GM18511 (cell line): ENCODE data around the gene SLC16A4.
"Not testable (repeated sequence)": the region's sequence is repeated elsewhere in the genome, so short reads cannot be mapped to it uniquely, and the experiment has no call there.

Source experiments
- ATAC-seq: cut with Tn5 transposase; IDR thresholded peaks from one replicate; pipeline ENCODE4 v1.9.1; 2021; ENCODE audit warnings: mild to moderate bottlenecking, moderate library complexity; ENCODE audit not compliant: unreplicated experiment

SLC16A4 gene

DNA sequence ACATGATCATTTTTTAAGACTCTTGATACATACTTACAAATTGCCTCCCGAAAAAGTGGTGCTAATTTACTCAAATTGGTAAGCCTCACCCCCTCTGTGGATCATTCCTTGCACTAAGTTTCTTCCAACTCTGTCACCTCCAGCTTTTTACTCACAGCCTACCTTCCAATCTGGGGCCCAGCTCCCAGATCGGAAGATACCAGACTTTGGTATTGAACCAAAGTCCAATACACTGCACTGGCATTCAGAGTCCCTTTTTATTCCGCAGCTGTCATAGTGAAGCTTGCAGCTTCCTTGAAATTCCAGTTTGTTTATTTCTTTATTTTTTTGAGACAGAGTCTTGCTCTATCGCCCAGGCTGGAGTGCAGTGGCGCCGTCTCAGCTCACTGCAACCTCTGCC, 18.5 kb upstream of the SLC16A4 start:
- no peak for ATAC-seq

DNA sequence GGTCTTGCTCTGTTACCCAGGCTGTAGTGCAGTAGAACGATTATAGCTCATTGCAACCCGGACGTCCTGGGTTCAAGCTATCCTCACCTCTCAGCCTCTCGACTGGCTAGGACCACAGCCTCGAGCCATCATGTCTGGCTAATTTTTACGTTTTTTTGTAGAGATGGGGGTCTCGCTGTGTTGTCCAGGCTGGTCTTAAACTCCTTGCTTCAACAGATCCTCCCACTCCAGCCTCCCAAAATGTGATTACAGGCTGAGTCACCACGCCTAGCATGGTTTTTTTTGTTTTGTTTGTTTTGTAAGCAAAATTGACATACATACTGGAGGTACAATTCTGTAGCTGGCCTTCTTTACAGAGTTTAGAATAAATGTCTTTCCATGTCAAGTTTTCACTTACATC, 17.7 kb upstream of the SLC16A4 start:
- ATAC-seq = no peak

DNA sequence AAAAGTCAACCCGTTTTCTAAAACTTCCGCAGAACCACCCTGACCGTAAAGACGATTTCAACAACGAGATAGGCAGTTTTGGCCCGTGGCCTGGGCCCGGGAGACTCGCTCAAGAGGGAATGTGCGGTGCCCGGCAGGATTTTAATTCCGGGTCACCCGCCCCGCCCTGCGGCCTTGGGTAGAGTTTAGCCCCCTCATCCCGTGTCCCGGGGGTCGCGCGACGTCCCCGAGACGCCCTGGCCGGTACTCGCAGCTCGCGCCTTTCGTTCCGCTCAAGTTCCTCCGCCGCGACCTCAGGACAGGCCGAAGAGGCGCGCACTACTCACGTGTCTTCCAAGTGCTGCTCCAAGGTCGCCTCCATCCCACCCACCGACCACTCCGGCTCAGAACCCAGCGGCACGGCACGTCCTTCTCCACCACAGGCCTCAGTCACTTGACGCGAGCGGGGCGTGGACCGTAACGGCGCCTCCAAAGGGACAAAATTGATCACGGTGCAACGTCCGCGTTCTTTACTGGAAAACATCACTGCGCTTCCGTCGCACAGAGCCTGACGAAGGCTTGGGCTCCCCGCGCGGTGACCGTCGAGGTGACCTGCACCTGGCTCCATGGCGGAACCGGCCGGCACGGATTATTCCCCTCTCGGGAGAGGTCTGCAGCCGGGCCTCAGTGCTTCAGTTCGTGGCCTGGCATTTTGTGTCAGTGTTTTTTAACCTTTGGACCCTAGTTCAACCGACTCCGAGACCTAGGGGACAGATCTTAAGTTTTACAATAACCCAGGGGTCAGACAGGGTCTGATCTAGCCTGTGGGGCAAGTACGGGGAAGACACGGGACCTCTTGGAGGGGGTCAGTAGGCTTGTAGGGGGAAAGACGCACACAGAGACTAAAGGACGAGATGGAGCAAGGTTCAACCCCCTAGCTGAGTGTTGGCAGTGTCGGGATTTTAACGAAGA, 16.7 kb upstream of the SLC16A4 start, which contains the start of gene LAMTOR5:
TSS of gene LAMTOR5 (minus strand) at position 435 of the 951 bp plus-strand sequence. CDS start at position 361, 74 bp downstream.
- peak; percentile 89 for ATAC-seq

DNA sequence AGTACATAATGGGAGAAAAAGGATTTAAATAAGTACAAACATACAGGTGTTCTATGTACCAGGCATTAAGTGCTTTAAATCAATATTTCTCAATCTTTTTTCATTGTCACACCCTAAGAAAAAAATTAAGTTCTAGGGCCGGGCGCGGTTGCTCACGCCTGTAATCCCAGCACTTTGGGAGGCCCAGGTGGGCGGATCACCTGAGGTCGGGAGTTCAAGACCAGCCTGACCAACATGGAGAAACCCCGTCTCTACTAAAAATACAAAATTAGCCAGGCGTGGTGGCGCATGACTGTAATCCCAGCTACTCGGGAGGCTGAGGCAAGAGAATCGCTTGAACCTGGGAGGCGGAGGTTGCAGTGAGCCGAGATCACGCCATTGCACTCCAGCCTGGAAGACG, 15.6 kb upstream of the SLC16A4 start:
- not testable (repeated sequence) for ATAC-seq

DNA sequence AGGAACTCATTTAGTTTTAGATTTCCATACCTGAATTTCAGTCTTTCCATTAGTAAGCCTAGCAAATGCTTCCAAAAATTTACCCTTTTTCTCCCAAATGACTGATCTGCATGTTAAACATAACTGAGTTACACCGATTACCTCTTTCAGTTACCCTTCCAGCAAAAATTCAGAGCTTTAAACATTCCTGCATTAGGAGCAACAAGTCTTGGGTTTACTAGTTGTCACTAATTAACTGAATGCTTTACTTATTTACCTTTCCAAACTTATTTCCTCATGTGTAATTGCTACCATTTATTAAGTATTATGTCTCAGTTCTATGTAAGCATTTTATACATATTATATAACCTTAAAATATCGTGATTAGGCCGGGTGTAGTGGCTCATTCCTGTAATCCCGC, 13.6 kb upstream of the SLC16A4 start:
- no peak for ATAC-seq

DNA sequence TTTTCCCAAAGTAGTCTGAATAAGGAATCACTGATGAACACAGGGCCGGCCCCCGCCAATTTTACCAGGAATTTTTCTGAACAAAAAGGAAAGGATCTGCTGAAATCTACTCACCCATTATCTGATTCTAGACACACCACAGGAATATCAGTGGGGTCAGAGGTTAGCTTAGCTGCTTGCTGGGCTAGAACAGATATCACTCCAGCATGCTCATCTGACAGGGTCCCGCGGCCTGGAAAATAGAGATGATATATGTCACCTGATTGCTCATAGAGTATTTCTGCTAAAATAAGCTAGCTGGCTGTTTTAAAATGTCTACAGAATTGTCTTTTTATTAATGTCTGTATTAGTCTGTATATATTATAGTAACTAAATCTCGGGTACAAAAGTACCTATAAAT, 13.0 kb upstream of the SLC16A4 start:
- ATAC-seq = no peak

DNA sequence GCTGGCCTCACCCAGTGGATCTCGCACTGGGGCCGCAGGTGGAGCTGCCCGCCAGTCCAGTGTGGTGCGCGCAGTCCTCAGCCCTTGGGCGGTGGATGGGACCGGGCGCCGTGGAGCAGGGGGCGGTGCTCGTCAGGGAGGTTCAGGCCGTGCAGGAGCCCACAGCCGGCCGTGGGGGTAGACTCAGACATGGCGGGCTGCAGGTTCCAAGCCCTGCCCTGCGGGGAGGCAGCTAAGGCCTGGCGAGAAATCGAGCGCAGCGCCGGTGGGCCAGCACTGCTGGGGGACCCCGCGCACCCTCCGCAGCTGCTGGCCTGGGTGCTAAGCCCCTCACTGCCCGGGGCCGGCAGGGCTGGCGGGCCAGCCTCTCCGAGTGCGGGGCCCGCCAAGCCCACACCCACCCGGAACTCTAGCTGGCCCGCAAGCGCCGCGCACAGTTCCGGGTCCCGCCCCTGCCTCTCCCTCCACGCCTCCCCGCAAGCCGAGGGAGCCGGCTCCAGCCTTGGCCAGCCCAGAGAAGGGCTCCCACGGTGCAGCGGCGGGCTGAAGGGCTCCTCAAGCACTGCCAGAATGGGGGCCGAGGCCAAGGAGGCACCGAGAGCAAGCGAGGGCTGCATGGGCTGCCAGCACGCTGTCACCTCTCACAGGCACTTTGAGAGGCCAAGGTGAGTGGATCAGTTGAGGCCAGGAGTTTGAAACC, 5.6 kb upstream of the SLC16A4 start:
- not testable (repeated sequence) for ATAC-seq

DNA sequence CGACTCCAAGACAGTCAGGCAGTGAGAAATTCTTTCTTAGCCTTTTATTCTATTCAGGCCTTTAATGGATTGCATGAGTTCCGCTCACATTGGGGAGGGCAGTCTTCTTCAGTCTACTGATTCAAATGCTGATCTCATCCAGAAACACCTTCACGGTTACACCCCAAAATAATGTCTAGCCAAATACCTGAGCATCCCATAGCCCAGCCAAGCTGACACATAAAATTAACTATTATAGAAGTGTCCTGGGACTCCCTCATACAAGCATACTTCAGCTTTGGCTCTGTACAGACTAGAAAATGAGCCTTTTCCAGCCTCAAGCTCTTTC, 3.6 kb upstream of the SLC16A4 start:
- ATAC-seq = no peak

DNA sequence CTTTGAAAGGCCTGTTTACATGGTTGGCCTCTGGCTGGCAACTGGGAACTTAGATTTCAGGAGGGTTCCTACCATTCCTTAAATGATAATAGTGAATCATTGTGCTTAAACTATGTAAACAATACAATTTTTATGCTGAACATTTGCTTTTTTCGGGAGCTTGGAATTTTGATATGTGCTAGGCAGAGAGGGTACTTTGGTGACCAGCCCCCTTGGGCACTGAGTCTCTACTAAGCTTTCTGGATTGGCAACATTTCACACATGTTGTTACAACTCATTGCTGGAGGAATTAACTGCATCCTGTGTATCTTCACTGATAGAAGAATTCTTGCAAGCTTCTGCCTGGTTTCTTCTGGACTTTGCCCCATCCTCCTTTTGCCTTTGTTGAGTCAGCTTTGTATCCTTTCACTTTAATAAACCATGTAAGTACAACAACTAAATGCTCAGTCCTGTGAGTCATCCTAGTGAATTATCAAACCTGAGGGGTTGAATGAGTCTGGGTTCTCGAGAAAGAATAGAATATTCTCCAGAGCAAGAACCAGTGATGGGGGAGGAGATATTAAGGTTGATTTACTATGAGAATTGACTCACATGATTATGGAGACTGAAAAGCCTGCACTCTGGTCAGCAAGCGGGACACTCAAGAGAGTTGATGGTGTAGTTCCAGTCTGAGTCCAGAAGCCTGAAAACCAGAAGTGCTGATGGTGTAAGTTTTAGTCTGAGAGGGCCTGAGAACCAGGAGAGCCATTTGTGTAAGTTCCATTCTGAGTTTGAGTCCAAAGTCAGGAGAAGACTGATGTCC, 3.1 kb upstream of the SLC16A4 start:
- ATAC-seq = no peak

DNA sequence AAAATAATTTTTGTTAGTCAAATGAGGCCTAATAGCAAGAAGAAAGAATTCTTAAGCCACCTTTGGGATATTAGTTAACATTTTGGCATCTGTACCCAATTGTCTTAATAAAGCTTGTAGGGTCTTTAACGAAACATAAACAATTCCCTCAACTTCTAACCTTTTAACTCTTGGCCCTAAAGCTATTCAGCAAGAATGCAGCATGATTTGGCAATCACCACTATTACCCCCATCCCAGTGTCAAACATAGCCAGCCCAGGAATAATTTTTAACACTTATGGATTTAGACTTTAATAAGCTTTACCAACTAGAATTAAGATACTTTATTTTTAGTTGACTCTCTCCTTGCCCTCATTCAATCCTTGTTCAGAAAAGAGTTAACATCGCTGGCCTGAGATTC, 2.5 kb upstream of the SLC16A4 start:
- ATAC-seq = no peak

DNA sequence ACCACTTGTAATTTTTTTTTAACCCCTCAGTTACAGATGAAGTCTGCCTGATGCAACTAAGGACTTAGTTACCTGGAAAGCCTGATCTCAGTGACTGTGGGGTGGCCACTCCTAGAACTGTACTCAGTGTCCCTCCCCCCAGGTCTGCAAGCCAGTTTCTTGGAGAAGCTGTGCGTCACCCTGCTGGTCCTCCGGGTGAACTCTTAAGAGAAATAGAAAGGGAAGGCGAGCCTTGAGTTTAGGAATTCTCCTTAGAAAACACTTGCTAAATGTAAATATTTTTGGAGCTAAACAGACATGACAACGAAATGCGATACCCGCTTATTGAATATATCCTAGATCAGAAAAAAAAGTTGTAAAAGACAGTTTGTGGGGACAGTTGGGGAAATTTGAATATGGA, 730 bp downstream of the SLC16A4 start:
- ATAC-seq = no peak

DNA sequence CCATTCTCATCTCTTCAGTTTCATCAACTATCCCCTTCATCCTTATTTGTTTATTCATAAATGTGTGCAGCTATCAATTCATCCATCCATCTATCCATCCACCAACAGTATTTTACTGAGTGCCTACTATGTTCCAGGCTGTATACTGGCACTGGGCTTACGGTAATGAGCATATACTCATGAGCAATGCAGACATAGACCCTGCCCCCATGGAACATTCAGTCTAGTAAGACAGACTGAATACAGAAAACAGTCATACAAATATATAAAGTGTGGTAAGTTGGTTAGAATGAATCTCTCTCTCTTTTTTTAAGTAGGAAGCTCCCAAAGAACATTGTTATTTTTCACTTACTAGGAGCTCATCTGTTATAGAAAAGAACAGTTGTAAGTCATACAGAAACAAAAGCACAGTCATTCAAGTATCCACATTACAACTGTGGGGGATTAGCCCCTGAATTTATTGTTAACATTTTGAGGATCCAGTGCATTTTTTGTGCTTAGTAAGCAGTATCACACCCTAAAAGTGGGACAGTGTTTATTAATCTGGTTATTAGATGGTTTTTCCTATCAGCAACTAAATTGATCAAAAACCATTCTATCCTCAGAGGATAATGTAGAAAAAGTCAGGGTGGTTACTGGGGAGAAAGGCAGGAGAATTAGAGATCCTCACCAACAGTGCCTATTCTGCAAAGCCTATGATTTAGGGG, 3.6 kb downstream of the SLC16A4 start:
- ATAC-seq = no peak

DNA sequence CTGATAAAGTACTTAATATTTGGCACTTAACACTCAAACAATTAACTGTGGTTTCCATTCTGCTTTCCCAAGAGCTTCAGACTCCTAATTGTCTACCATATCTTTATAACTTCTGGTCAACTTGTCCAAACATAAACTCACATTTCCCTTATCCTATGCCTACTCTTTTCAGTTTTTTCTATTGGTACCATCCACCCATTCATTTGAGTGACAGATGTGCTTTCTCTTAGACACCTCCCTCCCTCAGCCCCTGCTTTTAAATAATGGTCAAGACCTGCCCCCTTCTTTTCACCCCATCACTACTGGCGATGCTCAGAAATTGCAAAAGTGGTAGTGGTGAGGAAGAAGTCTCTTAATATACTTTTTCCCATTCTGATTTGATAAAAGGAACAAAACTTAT, 5.5 kb downstream of the SLC16A4 start:
- no peak for ATAC-seq

DNA sequence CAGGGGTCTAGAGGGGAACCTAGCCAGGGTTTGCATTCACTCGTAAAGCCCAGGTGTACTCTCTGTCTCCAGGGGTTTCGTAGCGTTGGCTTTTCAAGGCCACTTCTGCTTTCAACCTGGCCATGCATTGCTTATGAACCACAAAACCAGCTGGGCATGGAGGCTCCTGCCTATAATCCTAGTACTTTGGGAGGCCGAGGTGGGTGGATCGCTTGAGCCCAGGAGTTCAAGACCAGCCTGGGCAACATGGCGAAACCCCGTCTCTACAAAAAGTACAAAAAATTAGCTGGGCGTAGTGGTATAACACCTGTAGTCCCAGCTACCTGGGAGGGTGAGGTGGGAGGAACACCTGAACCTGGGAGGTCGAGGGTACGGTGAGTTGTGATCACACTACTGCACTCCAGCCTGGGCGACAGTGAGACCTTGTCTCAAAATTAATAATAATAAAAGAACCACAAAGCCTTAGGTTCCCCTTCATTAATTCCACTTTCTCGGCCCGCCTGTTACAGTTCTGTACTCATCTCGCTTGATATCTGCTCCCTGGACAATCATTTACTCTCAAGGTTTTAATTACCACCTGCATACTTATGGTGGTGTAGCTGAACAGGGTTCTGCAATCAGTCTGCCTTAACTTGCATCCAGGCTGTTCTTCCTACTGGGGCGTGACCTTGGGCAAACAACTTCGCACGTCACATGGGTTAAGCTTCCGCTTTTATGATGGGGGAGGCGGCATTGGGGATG, 6.1 kb downstream of the SLC16A4 start:
- peak; percentile 83 for ATAC-seq

DNA sequence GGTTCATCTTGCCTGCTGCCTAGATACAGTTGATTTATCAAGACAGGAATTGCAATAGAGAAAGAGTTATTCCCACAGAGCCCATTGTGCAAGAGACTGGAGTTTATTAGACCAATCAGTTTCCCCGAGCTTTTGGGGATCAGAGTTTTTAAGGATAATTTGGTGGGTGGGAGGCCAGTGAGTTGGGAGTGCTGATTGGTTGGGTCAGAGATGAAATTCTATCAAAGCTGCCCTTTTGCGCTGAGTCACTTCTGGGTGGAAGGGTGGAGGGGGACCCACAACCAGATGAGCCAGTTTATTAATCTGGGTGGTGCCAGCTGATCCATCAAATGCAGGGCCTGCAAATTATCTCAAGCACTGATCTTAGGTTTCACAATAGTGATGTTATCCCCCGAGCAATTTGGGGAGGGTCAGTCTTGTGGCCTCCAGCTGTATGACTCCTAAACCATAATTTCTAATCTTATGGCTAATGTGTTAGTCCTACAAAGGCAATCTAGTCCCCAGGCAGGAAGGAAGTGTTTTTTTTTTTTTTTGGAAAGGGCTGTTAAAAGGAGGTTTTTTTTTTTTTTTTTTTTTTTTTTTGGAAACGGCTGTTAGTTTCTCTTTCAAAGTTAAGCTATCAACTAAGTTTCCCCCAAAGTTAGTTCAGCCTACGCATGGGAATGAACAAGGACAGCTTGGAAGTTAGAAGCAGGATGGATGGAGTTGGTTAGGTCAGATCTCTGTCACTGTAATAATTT, 7.4 kb downstream of the SLC16A4 start:
- no peak for ATAC-seq

DNA sequence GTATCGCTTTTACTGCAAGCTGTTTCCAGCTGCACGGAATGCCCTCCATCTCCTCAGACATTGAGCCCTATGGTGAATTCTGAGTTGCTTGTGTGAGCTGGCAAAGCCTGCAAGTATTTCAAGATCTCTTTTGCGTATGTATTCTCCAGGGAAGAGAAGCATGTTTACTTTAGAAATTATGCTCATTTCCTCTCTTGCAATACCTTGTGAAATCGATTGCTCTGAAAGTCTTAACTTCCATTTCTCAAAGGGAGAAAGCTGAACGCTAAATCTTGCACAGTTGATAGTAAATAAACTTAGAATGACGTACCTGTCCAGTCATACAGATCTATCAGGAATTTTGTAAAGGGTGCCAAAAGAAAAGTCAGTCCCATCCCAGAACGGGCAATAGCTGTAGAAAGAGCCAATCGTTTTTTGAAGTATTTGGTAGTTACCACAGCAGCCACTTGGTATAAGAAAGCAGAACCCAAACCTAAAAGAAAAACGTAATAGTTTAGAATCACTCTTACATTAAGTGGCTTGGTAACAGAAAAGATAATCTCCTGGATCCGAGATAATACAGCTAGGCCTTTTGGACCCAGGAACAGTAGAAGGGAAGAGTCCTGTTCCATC, 10.0 kb downstream of the SLC16A4 start:
- no peak for ATAC-seq

DNA sequence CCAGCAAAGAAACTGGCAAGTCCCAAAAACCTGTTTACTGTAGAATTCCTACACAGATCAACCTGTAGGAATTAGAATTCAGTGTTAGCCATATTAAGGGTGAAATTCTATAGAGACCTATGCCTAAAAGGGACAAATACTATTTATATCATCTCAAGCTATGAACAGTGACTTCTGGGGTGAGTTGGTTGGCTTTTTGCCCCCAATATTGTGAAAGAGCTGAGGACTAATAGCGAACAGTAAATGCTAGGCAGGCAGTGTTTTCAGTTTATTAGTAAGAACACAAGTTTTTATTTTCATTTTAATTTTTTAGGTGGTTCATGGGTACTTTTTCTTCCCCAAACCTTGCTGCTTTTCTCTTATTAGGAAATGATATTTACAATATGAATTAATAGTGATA, 15.3 kb downstream of the SLC16A4 start:
- no peak for ATAC-seq

DNA sequence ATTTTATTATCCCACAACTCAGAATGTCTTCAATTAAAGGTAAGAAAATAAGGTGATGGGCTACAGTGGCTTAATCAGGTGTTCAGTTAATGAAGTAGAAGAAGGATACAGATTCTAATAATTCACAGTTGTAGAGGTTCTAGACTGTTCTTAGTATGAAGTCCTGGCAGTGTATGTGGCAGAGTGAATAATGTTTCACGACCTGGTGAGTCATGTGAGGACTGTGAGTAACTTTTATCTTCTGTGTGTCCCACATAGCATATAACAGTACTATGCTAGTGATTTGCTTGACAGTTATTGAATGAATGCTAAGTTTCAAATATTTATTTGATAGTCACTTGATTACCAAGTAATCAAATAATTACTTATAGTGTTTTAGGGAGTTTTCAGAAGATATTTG, 20.0 kb downstream of the SLC16A4 start:
- no peak for ATAC-seq

DNA sequence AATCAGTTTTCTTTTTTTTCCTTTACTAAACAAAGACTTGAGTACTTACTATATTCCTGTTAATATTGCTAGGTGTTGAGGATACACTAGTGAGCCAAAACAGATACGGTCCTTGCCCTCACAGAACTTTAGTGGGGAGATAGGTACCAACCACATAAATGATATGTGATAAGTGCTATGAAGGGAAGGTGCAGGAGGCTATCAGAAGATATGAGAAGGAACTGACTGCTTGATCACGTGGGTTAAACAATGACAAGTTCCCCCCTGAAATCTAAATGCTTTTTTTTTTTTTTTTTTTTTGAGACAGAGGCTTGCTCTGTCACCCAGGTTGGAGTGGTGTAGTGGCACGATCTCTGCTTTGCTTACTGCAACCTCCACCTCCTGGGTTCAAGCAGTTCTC, 26.6 kb downstream of the SLC16A4 start:
- no peak for ATAC-seq
